GM18858 (cell line): Measurements from ENCODE around the gene UBE2G1.

Experiments used
- ATAC-seq: cut with Tn5 transposase; IDR thresholded peaks from one replicate; pipeline ENCODE4 v1.9.1; 2021; ENCODE audit not compliant: unreplicated experiment

The UBE2G1 gene

GRCh38 chr17:4309897-4310296 lies 56.6 kb downstream of the UBE2G1 start:
- no peak for ATAC-seq

- ATAC-seq = no peak
Measured at GRCh38 chr17:4307179-4307930, 59.1 kb downstream of the UBE2G1 start.

DNA sequence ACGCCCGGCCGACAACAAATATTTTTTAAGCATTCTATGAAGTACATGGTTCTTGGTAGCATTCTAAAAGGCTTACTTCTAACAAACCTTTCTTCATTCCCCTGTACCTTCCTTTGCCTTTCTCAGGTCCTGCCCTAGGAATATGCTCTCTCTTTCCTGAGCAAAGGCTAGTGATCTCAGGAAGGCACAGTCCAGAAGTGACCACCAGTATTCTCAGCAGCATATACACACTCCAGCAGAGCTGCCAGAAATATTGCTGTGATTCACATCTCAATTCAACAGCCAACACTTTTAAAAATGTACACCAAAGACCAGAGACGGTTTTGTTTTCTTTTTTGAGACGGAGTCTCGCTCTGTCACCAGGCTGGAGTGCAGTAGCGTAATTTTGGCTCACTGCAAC lies 61.3 kb downstream of the UBE2G1 start:
- no peak for ATAC-seq

GRCh38 chr17:4304417-4305027 lies 62.0 kb downstream of the UBE2G1 start:
- no peak for ATAC-seq

DNA sequence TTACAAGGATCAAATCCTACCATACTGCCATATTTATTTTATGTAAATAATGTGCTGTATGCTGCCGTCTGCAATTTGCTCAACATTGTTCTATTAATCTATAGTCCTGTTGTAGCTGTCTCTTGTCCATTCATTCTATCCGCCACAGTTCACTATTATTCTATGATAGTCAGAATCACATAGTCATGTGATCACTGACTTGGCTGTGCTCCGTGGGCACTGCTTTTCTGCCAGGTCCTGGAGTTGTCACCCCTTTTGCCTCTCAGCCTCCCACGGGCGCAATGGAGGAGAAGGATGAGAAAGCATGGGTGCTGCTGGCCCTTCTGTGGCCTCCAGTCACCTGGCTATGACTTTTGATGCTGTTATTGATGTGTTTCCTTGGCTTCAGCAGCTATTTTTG lies 65.4 kb downstream of the UBE2G1 start:
- no peak for ATAC-seq

- no peak for ATAC-seq
Measured at GRCh38 chr17:4297351-4297750, 69.1 kb downstream of the UBE2G1 start.

DNA sequence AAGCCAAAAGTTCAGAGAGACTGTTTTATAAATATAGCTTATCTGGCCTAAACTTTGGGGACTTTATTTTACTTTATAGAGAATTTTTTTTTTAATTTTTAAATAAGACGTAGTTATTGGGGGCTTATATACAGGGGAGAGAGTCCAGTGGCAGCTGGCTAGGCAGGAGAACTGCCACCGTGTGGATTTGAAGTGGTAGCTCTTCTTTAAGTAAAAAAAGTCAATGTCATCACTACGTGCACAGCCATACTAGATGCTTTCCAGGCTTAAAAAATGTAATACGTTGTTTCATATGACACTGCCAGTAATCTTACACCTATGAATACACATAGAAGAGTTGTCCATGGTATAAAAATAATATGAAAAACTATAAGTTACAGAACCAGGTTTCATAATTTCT lies 70.8 kb downstream of the UBE2G1 start:
- no peak for ATAC-seq

- no peak for ATAC-seq
Measured at GRCh38 chr17:4293572-4293971, 72.9 kb downstream of the UBE2G1 start.

- no peak for ATAC-seq
Measured at GRCh38 chr17:4287710-4288109, 78.8 kb downstream of the UBE2G1 start.

- ATAC-seq = no peak
Measured at GRCh38 chr17:4276514-4276913, 90.0 kb downstream of the UBE2G1 start.

DNA sequence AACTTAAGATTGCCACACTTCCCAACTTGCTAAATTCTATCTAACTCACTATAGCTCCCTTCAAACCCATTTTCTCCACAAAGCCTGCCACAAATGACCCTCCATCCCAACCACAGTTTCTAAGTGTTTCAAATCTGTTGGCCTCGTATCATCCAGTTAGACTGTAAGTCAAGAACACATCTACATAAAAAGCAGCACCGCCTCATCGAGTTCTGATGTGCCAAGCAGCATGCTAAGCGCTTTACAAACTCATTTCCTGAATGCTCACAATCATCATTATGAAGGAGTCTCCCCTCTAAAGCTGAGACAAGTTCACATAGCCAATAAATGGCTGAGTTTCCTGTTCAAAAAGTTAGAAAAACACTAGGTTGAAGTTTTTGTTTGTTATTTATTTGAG lies 93.5 kb downstream of the UBE2G1 start:
- no peak for ATAC-seq

DNA sequence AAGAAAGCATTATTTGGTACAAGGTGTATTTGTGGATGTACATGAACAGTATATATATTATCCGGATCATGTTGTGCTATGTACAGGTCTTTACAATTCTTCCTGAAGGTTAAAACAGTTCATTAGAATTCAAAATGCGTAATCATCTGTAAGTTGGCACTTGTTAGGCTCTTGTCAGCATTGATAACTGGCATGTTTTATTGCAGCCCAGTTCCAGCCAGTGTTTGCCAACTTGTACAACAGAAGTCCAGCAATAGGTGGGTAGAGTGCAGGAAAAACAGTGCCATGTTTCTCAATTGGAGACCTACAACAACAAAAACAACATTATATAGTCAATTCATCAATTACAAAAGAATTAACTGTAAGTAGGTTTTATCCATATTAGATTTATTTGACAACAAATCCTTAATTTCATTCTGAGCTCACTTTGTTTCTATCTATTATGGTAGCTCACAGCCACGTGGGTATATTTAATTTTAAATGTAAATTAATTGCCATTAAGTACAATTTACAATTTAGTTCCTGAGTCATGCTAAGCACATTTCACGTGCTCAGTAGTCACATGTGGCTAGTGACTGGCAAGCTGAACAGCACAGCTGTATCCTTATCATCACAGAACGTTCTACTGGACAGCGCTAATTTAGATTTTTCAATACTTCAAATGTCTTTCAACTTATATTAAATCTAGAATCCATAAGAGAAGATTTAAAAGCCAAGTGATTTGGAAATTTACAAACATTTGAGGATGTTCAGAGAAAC lies 94.1 kb downstream of the UBE2G1 start:
- ATAC-seq = no peak

DNA sequence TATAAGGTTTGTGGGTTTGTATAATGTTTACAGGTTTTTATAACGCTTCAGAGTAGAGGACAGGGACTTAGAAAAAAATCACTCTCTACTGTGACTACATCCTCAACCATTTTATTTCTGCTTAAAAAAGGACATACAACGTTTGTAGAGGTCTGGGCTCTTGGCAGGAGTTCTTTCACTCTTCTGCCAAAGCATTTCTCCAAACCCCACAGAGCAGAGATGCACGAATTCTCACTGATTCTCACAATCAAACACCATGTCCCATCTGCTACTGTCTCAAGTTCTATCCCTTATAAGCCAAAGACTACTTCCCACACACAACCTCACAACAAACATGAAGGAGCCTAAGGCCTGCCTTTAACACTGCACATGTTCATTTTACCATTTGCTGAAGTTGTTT lies 95.7 kb downstream of the UBE2G1 start:
- no peak for ATAC-seq

- ATAC-seq = no peak
Measured at GRCh38 chr17:4269915-4270314, 96.6 kb downstream of the UBE2G1 start.

DNA sequence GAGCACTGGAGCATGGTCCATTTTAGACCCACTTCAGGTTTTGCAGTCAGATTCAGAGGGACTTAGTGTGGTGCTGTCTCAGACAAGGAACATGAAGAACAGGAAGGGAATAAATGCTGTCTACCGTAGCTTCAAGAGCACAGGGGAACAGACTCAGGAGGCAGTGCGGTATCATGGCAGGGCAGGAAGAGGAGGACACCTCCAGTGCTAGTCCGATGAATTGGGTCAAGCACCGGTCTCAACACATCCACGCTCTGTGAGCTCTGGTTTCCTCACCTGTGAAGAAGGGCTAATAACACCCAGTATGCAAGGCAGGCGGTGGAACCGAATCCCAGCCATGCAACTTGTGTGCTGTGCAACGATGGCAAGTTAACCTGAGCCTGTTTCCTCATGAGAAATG lies 99.1 kb downstream of the UBE2G1 start:
- ATAC-seq = no peak

GRCh38 chr17:4266550-4266949 lies 99.9 kb downstream of the UBE2G1 start:
- ATAC-seq = no peak

GRCh38 chr17:4263282-4264215 lies 102.9 kb downstream of the UBE2G1 start, which contains the start of gene ANKFY1:
TSS of gene ANKFY1 (minus strand) at chr17:4263979. CDS start at chr17:4263941, 38 bp downstream.
- ATAC-seq = no peak

- no peak for ATAC-seq
Measured at GRCh38 chr17:4262703-4263102, 103.8 kb downstream of the UBE2G1 start.

GRCh38 chr17:4261452-4261851 lies 105.0 kb downstream of the UBE2G1 start:
- no peak for ATAC-seq

DNA sequence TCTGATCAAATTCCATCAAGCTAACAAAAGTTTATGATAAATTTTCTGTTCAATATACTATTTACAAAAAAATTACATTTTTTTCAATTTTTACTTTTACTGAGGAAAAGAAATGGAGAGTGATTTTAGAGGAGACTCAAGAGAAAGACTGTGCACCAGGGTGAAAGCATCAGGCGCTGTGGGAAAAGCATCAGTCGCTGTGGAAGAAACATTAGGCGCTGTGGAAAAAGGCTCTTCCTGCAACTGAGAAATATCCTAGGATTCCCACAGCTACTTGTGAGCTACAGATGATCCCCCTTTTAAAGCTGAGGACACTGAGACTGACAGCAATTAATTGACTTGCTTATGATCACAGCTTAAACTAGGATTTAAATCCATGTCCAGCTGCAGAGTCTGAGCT lies 107.6 kb downstream of the UBE2G1 start:
- no peak for ATAC-seq

- no peak for ATAC-seq
Measured at GRCh38 chr17:4256952-4257351, 109.5 kb downstream of the UBE2G1 start.
